WERI-Rb-1 (cell line): ENCODE measurements around the gene CAV2.

ENCODE experiments used
- DNase-seq: peaks from one replicate; pipeline ENCODE4 v3.0.0-alpha.2; 2020
- H3K27ac ChIP-seq: fragments of 250-450 bp; sonication (Bioruptor Pico); 2 replicates; pipeline ENCODE4 v1.5.1; 2020; ENCODE audit warnings: mild to moderate bottlenecking, moderate library complexity
- H3K27me3 ChIP-seq: fragments of 250-450 bp; sonication (Bioruptor Pico); 2 replicates; pipeline ENCODE4 v1.5.1; 2021; ENCODE audit warnings: mild to moderate bottlenecking, low read depth, moderate library complexity; ENCODE audit not compliant: insufficient read depth, severe bottlenecking
- H3K36me3 ChIP-seq: fragments of 250-450 bp; sonication (Bioruptor Pico); 2 replicates; pipeline ENCODE4 v1.5.1; 2020; ENCODE audit warnings: mild to moderate bottlenecking, moderate library complexity
- H3K4me3 ChIP-seq: 2 replicates; pipeline ENCODE4 v1.5.1; 2011; ENCODE audit warnings: low read depth, mild to moderate bottlenecking, control low read depth, low read length
- H3K9me3 ChIP-seq: fragments of 250-450 bp; sonication (Bioruptor Pico); 2 replicates; pipeline ENCODE4 v1.5.1; 2021; ENCODE audit warnings: mild to moderate bottlenecking, moderate library complexity; ENCODE audit not compliant: severe bottlenecking
- TF ChIP-seq, protein P1 (sequence below): IDR thresholded peaks from 2 replicates; pipeline ENCODE4 v1.5.1; 2011; ENCODE audit warnings: low read depth, mild to moderate bottlenecking, control low read depth, inconsistent platforms, low read length

CAV2 gene

DNA sequence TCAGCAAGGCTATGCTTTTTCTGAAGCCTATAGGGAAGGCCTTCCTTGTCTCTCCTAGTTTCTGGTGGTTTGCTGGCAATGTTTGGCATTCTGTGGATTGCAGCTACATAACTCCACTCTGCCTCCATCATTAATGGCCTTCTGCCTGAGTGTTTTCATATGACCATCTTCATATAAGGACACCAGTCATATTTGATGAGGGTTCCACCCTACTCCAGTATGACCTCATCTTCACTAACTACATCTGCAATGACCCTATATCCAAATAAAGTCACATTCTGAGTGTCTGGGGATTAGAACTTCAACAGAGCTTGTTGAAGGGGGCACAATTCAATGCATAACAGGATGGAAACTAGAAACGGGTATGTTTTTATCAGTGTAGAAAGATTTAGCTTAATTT is 47.4 kb downstream of the CAV2 start:
- DNase-seq, result no peak
- Histone ChIP-seq H3K27me3 (peaks cover 29% of the 10 kb centered on the region), H3K27ac (no peak overlapping the region), H3K4me3 (no peak overlapping the region), H3K36me3 (no peaks in the 10 kb centered on the region), H3K9me3 (no peaks in the 10 kb centered on the region)
- TF ChIP-seq, protein P1, sequence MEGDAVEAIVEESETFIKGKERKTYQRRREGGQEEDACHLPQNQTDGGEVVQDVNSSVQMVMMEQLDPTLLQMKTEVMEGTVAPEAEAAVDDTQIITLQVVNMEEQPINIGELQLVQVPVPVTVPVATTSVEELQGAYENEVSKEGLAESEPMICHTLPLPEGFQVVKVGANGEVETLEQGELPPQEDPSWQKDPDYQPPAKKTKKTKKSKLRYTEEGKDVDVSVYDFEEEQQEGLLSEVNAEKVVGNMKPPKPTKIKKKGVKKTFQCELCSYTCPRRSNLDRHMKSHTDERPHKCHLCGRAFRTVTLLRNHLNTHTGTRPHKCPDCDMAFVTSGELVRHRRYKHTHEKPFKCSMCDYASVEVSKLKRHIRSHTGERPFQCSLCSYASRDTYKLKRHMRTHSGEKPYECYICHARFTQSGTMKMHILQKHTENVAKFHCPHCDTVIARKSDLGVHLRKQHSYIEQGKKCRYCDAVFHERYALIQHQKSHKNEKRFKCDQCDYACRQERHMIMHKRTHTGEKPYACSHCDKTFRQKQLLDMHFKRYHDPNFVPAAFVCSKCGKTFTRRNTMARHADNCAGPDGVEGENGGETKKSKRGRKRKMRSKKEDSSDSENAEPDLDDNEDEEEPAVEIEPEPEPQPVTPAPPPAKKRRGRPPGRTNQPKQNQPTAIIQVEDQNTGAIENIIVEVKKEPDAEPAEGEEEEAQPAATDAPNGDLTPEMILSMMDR, result no peak

DNA sequence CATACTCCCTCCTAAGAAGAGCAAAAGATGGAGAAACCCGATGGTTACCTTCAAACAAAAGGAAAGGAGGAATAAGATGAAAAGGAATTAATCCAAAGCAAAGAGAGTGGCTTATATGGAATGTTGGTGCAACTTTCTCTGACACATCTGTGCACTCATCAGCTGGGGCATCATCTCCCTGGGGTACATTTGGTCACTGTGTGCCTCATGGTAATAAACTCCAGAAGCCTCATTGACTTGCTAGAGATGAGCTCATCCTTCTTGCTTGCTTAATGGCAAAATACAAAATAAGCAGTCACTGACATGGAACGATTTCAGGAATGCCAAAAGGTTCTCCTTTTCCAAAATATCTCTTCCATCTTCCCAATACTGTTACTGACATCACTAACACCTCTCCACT is 47.8 kb downstream of the CAV2 start:
- TF ChIP-seq, protein P1, result no peak
- Histone ChIP-seq H3K9me3 (no peaks in the 10 kb centered on the region), H3K27ac (no peak overlapping the region), H3K36me3 (no peaks in the 10 kb centered on the region), H3K27me3 (peaks cover 31% of the 10 kb centered on the region), H3K4me3 (no peak overlapping the region)
- no peak for DNase-seq

DNA sequence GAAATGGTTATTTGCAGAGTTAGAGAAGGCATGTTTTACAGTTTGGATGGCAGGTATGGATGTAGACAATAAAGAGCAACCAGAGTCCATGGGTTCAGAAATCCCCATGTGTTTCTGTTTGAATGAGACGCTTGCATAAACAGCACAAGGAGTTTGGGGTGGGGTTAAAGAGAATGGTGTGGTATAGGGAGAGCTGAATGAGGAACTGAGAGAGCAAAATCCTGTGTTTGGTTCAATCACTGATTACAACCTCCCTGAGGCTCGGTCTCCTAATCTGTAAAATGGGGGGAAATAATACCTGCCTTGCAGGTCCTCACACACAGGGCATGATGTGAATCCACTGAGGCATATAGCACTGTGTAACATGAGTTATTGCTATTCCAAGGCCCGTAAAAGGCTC is 49.0 kb downstream of the CAV2 start:
- Histone ChIP-seq H3K9me3 (no peaks in the 10 kb centered on the region), H3K36me3 (no peaks in the 10 kb centered on the region), H3K27ac (no peak overlapping the region), H3K4me3 (no peak overlapping the region), H3K27me3 (peaks cover 37% of the 10 kb centered on the region)
- DNase-seq, result no peak
- TF ChIP-seq, protein P1, result no peak

DNA sequence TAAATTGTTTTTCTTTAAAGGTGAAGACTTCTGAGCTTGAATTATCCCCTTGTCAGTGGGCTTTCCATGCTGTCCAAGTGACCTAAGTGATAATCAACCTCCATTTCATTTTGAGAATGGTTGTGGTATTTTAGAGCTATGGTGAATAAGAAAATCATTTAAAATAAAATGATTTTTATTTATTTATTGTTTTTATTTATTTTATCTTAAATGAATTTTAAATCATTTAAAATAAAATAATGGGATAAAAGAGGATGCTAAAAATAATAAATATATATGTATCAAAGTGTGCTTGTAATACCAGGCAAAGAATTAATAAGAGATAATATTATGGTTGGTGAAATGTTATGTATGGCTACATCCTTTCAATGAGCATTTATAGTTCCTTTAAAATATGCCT is 49.8 kb downstream of the CAV2 start:
- Histone ChIP-seq H3K9me3 (no peaks in the 10 kb centered on the region), H3K4me3 (no peak overlapping the region), H3K27me3 (peaks cover 38% of the 10 kb centered on the region), H3K27ac (no peak overlapping the region), H3K36me3 (no peaks in the 10 kb centered on the region)
- no peak for DNase-seq
- TF ChIP-seq, protein P1, result no peak

DNA sequence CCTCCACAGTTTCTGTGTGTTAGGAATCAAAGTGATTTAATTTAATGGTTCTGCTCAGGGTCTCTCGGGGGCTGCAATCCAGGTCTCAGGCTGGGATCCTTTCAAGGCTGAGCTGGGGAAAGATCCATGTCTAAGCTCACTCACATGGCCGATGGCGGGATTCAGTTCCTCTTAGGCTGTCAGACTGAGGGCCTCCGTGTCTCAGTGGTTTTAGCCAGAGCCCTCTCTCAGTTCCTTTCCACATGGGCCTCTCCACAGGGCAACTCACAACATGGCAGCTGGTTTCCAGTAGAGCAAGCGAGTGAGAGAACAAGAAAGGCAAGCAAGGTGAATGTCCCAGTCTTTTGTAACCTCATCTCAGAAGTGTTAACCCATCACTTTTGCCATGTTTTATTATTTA is 52.2 kb downstream of the CAV2 start:
- no peaks in the 10 kb centered on the region for H3K36me3 ChIP-seq
- DNase-seq, result no peak
- TF ChIP-seq, protein P1, result no peak

DNA sequence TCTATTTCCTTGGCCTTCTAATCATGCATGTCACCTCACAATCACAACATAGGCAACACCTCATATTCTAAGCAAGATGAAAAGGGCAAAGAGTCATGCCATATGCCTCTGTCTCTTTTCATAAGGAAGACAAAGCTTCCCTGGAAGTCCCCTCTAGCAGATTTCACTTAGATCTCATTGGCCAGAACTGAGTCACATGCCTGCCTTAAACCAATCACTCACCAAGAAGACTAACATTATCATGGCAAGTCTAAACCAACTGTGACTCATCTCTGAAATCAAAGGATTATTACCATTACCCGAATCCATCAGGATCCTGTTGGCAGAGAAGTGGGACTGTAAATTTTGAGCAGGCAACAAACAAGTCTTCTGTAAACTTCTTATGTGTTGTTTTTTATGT is 53.1 kb downstream of the CAV2 start:
- DNase-seq, result no peak
- TF ChIP-seq, protein P1, result no peak
- Histone ChIP-seq H3K27me3 (peaks cover 28% of the 10 kb centered on the region), H3K4me3 (no peak overlapping the region), H3K9me3 (no peaks in the 10 kb centered on the region), H3K27ac (no peak overlapping the region), H3K36me3 (no peaks in the 10 kb centered on the region)

More for the DNA sequence above, 52.2 kb downstream of the CAV2 start:
- Histone ChIP-seq H3K27ac (no peak overlapping the region), H3K9me3 (no peaks in the 10 kb centered on the region), H3K27me3 (peaks cover 28% of the 10 kb centered on the region), H3K4me3 (no peak overlapping the region)
